ENCODE results near the gene MNS1. TPM values are rescaled to one million over a fixed set of nuclear protein-coding genes. Genes with fewer than 3 reads are reported as not detected.

The MNS1 gene
- total and polyA plus RNA-seq, 2 of the 13 experiments (the other 11 are each of a cell fraction or from before 2014, with no cell fraction given): 0.22 to 1.7 TPM

- Histone ChIP-seq H2AFZ (ENCODE audit: low read length) (no peak overlapping the region), H3K27me3 (ENCODE audit: control insufficient read depth in 1 of 2, insufficient read depth in 2 of 2, low read length in 2 of 2) (no peaks in the 10 kb centered on the region), H3K27ac (ENCODE audit: extremely low read length, insufficient read depth, low read length) (no peak overlapping the region), H4K20me1 (ENCODE audit: insufficient read depth, low read length) (no peaks in the 10 kb centered on the region), H3K36me3 (replicated peaks in 1 of 2; ENCODE audit: control insufficient read depth in 1 of 2, insufficient read depth in 2 of 2, low read length in 2 of 2) (0 out of 5 replicates have a peak, but pooled peaks cover 0 to 3% of the 10 kb centered on the region in 2 experiments), H3K4me3 (replicated peaks in 1 of 3; ENCODE audit: insufficient read depth in 1 of 3, low read depth in 2 of 3, low read length in 3 of 3) (no peak overlapping the region), H3K9ac (ENCODE audit: insufficient read depth, low read depth, low read length) (no peak overlapping the region), H3K4me2 (ENCODE audit: low read depth, low read length) (no peak overlapping the region), H3K79me2 (ENCODE audit: insufficient read depth, low read length) (no peaks in the 10 kb centered on the region), H3K9me3 (ENCODE audit: low read length) (no peaks in the 10 kb centered on the region), H3K4me1 (ENCODE audit: insufficient read depth, low read length) (no peaks in the 10 kb centered on the region)
- in situ Hi-C loops (cut with HindIII; ENCODE audit: extremely low pct_ligation_motif_present, low pct_unique_long_range_greater_than_20kb): no loop called here
- intact Hi-C loops (cut with micrococcal nuclease; ENCODE audit: unreplicated experiment): loop anchor here (1.0 kb wide), 1 partner anchor 183 kb away; no protein-coding TSS in a partner anchor
- ATAC-seq (peak; percentile 47; the same call in 1 of the 3 replicates), FAIRE-seq (peak; percentile 80), DNase-seq (ENCODE audit: low spot score) (peak; percentile 32)
- 5% methylated on average over 2 of the region's 2 CpGs for WGBS (ENCODE audit: low lambda C conversion rate)
- CTCF ChIA-PET (ENCODE audit: low intra/inter-chr PET ratio, low total read pairs): interaction anchor here (1.5 to 3.1 kb wide), 2 partner anchors 180 to 183 kb away, joined by 6 to 57 read pairs; no protein-coding TSS in a partner anchor
- TF ChIP-seq NFRKB (IDR thresholded peaks at IDR 0.05) (no peak), MXD4 (CRISPR knock-in tag; IDR thresholded peaks at IDR 0.05) (no peak), SETDB1 (CRISPR knock-in tag; IDR thresholded peaks at IDR 0.05; ENCODE audit: borderline replicate concordance) (no peak), PAWR (CRISPR knock-in tag; IDR thresholded peaks at IDR 0.05; ENCODE audit: borderline replicate concordance) (no peak), YEATS4 (CRISPR knock-in tag; IDR thresholded peaks at IDR 0.05; ENCODE audit: borderline replicate concordance) (no peak), SRSF1 (optimal IDR thresholded peaks at IDR 0.05; ENCODE audit: low read depth, low read length) (no peak), ZNF780A (CRISPR knock-in tag; IDR thresholded peaks at IDR 0.05) (no peak), ZNF296 (CRISPR knock-in tag; conservative IDR thresholded peaks at IDR 0.05) (no peak), RAD21 (CRISPR knock-in tag; IDR thresholded peaks at IDR 0.05) (0 out of 2 replicates have a peak, but pooled peaks have one; percentile 42), SMC3 (IDR thresholded peaks at IDR 0.05; ENCODE audit: low read length) (peak; percentile 37; the same call in 1 of the 2 replicates), STAG1 (CRISPR knock-in tag; IDR thresholded peaks at IDR 0.05) (peak; percentile 80), CTCF (CRISPR knock-in tag; IDR thresholded peaks at IDR 0.05) (peak; percentile 67), SOX5 (CRISPR knock-in tag; IDR thresholded peaks at IDR 0.05; ENCODE audit: borderline replicate concordance) (no peak), ZNF878 (CRISPR knock-in tag; IDR thresholded peaks at IDR 0.05) (no peak), IRX3 (CRISPR knock-in tag; IDR thresholded peaks at IDR 0.05; ENCODE audit: borderline replicate concordance, low read depth) (no peak), TP53 (CRISPR knock-in tag; conservative IDR thresholded peaks at IDR 0.05) (no peak)
- POLR2A ChIA-PET: no interaction called here
- BruUV-seq (replicated peaks): no TSS peak
Observed at GRCh38 chr15:56428821-56429458, 36.0 kb downstream of the MNS1 start.
